ENCODE measurements around the gene BOLA1. TPM values are rescaled to one million over a fixed set of nuclear protein-coding genes. Genes with fewer than 3 reads are reported as not detected.

The BOLA1 gene
- total RNA-seq, 4 donors from 2014 or later = 7.4 to 61.0 (median 31.5) TPM

DNA sequence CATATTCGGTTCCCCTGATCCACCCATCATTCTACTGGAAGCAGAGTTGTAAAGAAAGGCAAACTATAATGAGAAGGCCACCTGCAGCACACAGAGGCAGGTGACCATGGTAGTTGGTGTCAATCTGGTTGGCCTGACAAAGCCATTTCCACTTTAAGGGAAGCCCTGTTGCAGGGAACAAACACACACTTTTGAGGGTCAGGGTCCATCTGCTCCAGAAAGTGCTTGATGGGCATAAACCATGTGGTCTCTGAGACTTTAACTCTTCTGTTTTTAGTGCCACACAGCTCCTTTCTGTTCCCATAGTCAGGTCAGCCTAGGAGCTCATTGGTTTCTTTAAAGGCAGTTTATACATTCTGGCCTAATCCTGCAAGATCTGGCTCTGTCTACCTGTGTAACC, 17.5 kb upstream of the BOLA1 start:
- intact Hi-C loops (cut with DNase I; ENCODE audit: low total_unique reads) (no loop called here), in situ Hi-C loops (cut with MboI; ENCODE audit: low pct_ligation_motif_present in 1 of 4, low pct_unique_long_range_greater_than_20kb in 1 of 4, low sequenced_read_pairs in 3 of 4) (no loop called here)
- 88% methylated on average over 1 of the region's 1 CpG; no CpG with 5 or more reads in 1 of the 2 donors for WGBS, 2 donors (ENCODE audit: low coverage in 1 of 2)
- Histone ChIP-seq H3K9me3 (no peaks in the 10 kb centered on the region), H3K27me3 (no peaks in the 10 kb centered on the region), H3K4me1 (peaks cover 0 to 18% (median 11%) of the 10 kb centered on the region in 4 donors), H3K27ac (no peak overlapping the region), H3K36me3 (no peaks in the 10 kb centered on the region), H3K4me3 (no peak overlapping the region)
- no peak for DNase-seq
- TF ChIP-seq, protein P1, sequence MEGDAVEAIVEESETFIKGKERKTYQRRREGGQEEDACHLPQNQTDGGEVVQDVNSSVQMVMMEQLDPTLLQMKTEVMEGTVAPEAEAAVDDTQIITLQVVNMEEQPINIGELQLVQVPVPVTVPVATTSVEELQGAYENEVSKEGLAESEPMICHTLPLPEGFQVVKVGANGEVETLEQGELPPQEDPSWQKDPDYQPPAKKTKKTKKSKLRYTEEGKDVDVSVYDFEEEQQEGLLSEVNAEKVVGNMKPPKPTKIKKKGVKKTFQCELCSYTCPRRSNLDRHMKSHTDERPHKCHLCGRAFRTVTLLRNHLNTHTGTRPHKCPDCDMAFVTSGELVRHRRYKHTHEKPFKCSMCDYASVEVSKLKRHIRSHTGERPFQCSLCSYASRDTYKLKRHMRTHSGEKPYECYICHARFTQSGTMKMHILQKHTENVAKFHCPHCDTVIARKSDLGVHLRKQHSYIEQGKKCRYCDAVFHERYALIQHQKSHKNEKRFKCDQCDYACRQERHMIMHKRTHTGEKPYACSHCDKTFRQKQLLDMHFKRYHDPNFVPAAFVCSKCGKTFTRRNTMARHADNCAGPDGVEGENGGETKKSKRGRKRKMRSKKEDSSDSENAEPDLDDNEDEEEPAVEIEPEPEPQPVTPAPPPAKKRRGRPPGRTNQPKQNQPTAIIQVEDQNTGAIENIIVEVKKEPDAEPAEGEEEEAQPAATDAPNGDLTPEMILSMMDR (IDR thresholded peaks at IDR 0.05) = no peak
- TF ChIP-seq POLR2AphosphoS5 (IDR thresholded peaks at IDR 0.05) = no peak
- TF ChIP-seq POLR2A (IDR thresholded peaks at IDR 0.05) = no peak
- TF ChIP-seq EP300 (IDR thresholded peaks at IDR 0.05; ENCODE audit: low read depth) = no peak

DNA sequence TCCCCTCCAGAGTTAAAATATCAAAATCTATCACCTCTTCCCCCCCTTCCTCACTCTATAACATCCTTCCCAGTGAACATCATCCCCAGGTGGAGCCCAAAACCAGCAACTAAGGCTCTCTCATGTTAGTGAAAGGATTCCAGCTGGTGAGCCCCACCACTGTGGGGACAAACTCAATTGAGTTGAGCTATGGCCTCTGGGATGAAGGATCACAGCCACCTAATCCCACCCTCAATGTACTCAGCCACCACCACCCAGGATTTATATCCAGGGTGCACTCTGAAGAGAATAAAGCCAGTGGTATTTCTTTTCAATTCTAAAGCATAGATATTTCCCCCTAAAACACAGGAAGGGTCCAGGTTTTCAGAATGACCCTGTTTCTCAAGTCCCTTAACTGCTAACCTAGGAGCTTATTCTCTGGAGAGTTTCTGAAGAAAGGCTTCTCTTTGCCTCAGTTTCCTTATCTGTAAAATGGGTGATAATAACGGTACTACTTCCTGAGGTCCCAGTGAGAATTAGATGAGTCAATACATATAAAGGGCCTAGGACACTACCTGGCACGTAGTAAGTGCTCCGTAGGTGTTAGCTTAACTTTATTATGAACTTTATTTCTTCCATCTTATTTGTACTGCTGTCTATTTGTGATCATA, 15.6 kb upstream of the BOLA1 start:
- TF ChIP-seq, protein P1 (IDR thresholded peaks at IDR 0.05) = no peak
- peak; percentile 36 for TF ChIP-seq POLR2A (IDR thresholded peaks at IDR 0.05)
- TF ChIP-seq POLR2AphosphoS5 (IDR thresholded peaks at IDR 0.05) = peak in 1 of 3 donors; percentile 37
- no peak for TF ChIP-seq EP300 (IDR thresholded peaks at IDR 0.05; ENCODE audit: low read depth)
- no peaks in the 10 kb centered on the region for H3K36me3 ChIP-seq
- no peak overlapping the region for H3K27ac ChIP-seq
- in situ Hi-C loops (cut with MboI; ENCODE audit: low pct_ligation_motif_present in 1 of 4, low pct_unique_long_range_greater_than_20kb in 1 of 4, low sequenced_read_pairs in 3 of 4) = no loop called here
- no peaks in the 10 kb centered on the region for H3K27me3 ChIP-seq
- no peaks in the 10 kb centered on the region for H3K9me3 ChIP-seq
- intact Hi-C loops (cut with DNase I; ENCODE audit: low total_unique reads) = no loop called here
- 86 to 100% methylated on average over 3 of the region's 3 CpGs for WGBS, 2 donors (ENCODE audit: low coverage in 1 of 2)
- H3K4me3 ChIP-seq = peak overlapping the region in 1 of 4 donors; percentile 61
- DNase-seq = no peak
- peaks cover 0 to 18% (median 11%) of the 10 kb centered on the region in 4 donors for H3K4me1 ChIP-seq

DNA sequence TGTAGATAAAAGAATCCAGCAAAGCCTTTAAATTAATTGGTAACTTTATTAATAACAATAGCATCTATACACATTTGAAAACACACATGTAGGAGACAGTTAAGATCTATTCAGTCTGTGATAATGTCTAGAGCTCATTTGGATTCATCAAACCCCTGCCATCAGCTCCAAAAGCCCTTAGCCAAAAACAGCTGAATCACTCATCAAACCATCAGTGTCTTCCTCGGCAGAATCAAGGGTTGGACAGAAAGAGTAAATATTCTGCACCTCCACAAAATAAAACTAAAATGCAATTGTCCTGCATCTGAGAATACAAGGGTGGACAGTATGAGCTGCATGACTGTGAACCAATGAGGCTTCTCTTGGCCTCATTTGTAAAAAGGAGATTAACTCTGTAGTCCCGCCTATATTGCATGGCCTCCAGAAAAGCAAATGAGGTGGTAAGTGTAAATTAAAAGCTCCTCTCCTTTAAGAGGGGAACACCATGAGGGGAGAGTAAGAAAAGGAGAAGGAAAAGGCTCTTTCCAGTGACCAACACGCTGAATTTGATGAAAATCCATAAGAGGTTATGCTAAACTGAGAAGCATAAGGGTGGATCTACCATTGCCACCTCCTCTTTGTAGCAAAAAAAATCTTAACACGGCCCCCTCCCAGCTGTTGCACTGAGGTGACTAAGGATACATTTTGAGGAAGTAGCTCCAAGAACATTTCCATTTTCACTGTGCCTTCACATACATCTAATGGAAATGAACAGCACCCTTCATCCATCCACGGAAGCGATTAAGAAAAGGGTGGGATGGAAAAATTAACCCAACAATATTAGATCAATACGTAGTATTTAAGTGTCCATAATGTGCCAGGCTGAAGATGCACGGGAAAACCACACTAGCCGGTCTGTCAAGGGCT, 14.7 kb upstream of the BOLA1 start:
- Histone ChIP-seq H3K27ac (peak overlapping the region; percentile 97 to 100 (median 98)), H3K4me3 (peak overlapping the region; percentile 61 to 81 (median 66)), H3K4me1 (peaks cover 0 to 25% (median 13%) of the 10 kb centered on the region in 4 donors), H3K27me3 (no peaks in the 10 kb centered on the region), H3K36me3 (no peaks in the 10 kb centered on the region), H3K9me3 (no peaks in the 10 kb centered on the region)
- in situ Hi-C loops (cut with MboI; ENCODE audit: low pct_ligation_motif_present in 1 of 4, low pct_unique_long_range_greater_than_20kb in 1 of 4, low sequenced_read_pairs in 3 of 4) = no loop called here
- peak in 2 of 3 donors; percentile 5 to 29 for TF ChIP-seq POLR2AphosphoS5 (IDR thresholded peaks at IDR 0.05)
- peak; percentile 5 for TF ChIP-seq POLR2A (IDR thresholded peaks at IDR 0.05)
- no peak for TF ChIP-seq EP300 (IDR thresholded peaks at IDR 0.05; ENCODE audit: low read depth)
- TF ChIP-seq, protein P1 (IDR thresholded peaks at IDR 0.05) = peak in 1 of 5 experiments; percentile 13
- intact Hi-C loops (cut with DNase I; ENCODE audit: low total_unique reads) = no loop called here
- no peak for DNase-seq
- 9 to 14% methylated on average over 6 to 9 of the region's 9 CpGs for WGBS, 2 donors (ENCODE audit: low coverage in 1 of 2)
